ENCODE measurements around the gene COBL.

Gene COBL

DNA sequence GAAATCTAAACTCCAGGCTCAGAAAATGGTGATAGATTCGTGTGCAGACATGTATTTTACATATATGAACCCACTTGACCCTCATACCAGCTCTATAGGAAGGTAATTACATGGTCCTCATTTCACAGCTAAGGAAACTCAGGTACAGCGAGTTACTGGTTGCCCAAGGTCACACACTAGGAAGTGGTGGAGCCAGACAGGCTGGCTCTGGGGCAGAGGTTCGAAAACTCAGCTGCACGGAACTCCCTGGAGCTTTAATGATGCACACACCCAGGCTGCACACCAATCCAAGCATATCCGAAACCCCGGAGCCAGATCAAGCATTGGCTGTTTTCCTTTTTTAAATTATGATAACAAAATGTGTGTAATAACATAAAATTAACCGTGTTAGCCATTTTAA lies 172.4 kb downstream of the COBL start:
- no peaks in the 10 kb centered on the region for H3K27me3 ChIP-seq
- H3K9me3 ChIP-seq = peaks cover 5% of the 10 kb centered on the region
- H3K4me1 ChIP-seq (ENCODE audit: control insufficient read depth in 1 of 2, insufficient read depth in 1 of 2, low read depth in 1 of 2, low read length in 1 of 2) = no peaks in the 10 kb centered on the region
- TF ChIP-seq, protein P1, sequence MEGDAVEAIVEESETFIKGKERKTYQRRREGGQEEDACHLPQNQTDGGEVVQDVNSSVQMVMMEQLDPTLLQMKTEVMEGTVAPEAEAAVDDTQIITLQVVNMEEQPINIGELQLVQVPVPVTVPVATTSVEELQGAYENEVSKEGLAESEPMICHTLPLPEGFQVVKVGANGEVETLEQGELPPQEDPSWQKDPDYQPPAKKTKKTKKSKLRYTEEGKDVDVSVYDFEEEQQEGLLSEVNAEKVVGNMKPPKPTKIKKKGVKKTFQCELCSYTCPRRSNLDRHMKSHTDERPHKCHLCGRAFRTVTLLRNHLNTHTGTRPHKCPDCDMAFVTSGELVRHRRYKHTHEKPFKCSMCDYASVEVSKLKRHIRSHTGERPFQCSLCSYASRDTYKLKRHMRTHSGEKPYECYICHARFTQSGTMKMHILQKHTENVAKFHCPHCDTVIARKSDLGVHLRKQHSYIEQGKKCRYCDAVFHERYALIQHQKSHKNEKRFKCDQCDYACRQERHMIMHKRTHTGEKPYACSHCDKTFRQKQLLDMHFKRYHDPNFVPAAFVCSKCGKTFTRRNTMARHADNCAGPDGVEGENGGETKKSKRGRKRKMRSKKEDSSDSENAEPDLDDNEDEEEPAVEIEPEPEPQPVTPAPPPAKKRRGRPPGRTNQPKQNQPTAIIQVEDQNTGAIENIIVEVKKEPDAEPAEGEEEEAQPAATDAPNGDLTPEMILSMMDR (IDR thresholded peaks at IDR 0.05) = no peak
- no peak overlapping the region for H3K27ac ChIP-seq
- H3K4me3 ChIP-seq (ENCODE audit: low read depth in 1 of 2, low read length in 1 of 2) = no peak overlapping the region
- no peaks in the 10 kb centered on the region for H3K36me3 ChIP-seq

DNA sequence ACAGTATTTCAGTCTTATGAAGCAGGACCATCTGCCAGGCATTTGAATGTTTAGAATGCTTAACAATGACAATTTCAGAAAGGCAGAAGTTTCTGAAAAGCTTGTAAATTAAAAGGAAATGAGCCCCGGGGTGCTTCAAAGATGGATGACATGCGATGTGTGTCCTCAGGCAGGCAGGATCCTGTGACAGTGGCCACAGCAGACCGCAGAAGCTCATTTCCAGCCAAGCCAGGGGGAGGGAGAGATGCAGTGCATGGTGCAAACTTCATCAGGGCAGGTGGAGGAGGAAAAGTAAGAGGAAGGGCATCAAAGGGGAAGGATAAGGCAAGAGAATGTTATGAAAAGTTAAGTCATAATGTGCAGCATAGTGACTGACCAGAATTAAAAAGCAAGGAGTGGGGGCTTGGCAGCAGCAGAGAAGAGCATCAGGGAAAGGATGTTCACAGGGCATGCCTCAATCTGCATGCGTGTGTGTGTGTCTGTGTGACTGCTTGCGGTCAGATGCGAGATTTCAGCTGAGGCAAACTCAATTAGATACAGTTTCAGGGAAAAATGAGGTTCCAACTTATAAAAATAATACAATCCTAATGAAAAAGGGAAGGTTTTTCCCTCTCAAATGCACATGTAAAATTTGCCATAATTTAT lies 173.7 kb downstream of the COBL start:
- no peak overlapping the region for H3K4me3 ChIP-seq (ENCODE audit: low read depth in 1 of 2, low read length in 1 of 2)

DNA sequence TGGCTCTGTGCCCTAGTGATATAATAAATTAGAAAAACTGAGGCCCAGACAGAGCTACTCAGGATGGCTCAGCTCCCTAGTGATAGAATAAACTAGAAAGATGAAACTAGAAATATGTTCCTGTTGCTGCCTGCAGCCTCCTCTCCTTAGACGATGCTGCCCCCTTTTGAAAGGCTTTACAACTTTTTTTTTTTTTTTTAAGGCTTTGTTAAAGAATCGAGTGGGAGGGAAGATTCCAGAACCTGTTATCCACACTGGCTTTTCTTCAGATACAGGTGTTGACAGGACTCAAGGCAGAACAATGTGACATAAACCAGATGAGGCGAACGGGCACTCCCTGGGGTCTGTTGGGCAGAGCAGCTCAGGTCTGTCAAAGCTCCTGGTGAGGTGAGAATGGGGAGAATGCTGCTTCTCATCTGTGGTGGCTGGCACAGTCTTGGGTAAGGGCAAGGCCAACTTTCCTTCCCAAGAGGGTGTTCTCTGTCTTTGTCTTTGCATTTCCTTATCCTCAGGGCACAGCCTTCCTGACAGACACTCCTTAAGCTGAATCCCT lies 175.1 kb downstream of the COBL start:
- H3K4me3 ChIP-seq (ENCODE audit: low read depth in 1 of 2, low read length in 1 of 2) = no peak overlapping the region
- H3K27ac ChIP-seq = no peak overlapping the region
- no peaks in the 10 kb centered on the region for H3K36me3 ChIP-seq
- TF ChIP-seq, protein P1 (IDR thresholded peaks at IDR 0.05) = no peak
- H3K27me3 ChIP-seq = no peaks in the 10 kb centered on the region
- H3K4me1 ChIP-seq (ENCODE audit: control insufficient read depth in 1 of 2, insufficient read depth in 1 of 2, low read depth in 1 of 2, low read length in 1 of 2) = no peaks in the 10 kb centered on the region
- no peaks in the 10 kb centered on the region for H3K9me3 ChIP-seq

More for the DNA sequence above, 173.7 kb downstream of the COBL start:
- Histone ChIP-seq H3K36me3 (no peaks in the 10 kb centered on the region), H3K4me1 (ENCODE audit: control insufficient read depth in 1 of 2, insufficient read depth in 1 of 2, low read depth in 1 of 2, low read length in 1 of 2) (no peaks in the 10 kb centered on the region), H3K27me3 (no peaks in the 10 kb centered on the region), H3K27ac (no peak overlapping the region), H3K9me3 (peaks cover 5% of the 10 kb centered on the region)
- TF ChIP-seq, protein P1 (IDR thresholded peaks at IDR 0.05) = no peak

DNA sequence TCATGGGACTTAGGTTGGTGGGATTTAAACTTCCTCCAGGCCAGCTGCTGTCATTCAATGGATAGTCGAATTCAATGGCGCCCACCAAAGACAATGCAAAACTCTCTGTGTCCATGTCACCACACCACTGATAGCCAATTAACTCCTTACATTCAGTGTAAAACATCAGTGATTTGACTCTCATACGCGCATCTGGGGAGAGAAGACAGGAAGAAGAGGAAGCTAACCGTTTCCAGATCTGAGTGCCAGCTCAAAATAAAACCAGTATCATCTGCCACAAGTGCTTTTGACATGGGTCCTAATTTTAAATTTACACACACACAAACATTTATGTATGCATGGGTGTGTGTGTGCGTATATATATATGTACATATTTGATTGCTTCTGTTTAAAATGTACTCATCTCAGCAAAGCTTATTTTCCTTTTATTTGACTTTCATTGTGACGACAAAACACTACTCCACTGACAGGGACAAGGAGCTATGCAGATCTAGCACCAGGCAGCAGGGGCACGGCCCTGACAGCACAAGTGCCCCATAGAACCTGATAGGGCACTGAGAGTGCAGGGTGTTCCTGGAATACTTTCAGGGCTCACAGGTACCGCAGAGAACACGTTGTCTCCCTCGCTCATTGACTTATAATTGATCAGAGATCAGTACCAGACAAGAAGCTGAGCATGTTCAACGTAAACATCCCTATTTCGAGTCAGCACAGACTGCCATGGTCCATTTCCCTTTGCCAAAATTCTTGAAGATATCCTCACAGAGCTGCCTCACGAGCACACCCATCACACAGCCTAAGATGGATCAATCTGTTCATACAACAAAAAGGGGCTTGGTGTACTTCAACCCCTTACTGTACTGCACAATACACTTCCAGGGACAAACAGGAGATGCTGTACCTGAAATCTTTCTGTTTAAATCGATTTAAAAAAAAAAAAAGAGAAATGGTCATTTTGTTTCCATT lies 176.1 kb downstream of the COBL start:
- TF ChIP-seq, protein P1 (IDR thresholded peaks at IDR 0.05) = no peak
- H3K27me3 ChIP-seq = no peaks in the 10 kb centered on the region
- no peaks in the 10 kb centered on the region for H3K9me3 ChIP-seq
- H3K36me3 ChIP-seq = no peaks in the 10 kb centered on the region
- no peak overlapping the region for H3K27ac ChIP-seq
- no peaks in the 10 kb centered on the region for H3K4me1 ChIP-seq (ENCODE audit: control insufficient read depth in 1 of 2, insufficient read depth in 1 of 2, low read depth in 1 of 2, low read length in 1 of 2)
- H3K4me3 ChIP-seq (ENCODE audit: low read depth in 1 of 2, low read length in 1 of 2) = no peak overlapping the region

DNA sequence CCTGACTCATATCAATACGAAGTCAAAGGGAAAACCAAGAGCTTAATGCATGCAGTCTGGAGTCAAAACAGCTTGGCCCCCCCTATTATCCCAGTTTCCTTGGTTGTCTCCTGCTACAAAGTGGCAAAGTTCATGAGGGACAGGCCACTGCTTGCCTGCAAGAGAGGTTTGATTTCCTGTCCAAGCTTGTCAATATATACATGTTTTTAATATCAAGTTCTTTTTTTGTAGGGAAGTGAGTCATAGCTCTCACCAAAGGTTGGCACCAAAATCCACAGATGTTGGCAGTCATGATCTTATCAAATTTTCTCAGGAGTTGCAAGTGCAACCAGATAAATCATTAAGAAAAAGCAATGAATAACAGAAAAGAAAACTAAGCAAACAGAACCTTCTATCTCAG lies 176.8 kb downstream of the COBL start:
- no peak overlapping the region for H3K4me3 ChIP-seq (ENCODE audit: low read depth in 1 of 2, low read length in 1 of 2)
- H3K27me3 ChIP-seq = no peaks in the 10 kb centered on the region
- TF ChIP-seq, protein P1 (IDR thresholded peaks at IDR 0.05) = no peak
- H3K4me1 ChIP-seq (ENCODE audit: control insufficient read depth in 1 of 2, insufficient read depth in 1 of 2, low read depth in 1 of 2, low read length in 1 of 2) = no peaks in the 10 kb centered on the region
- no peaks in the 10 kb centered on the region for H3K36me3 ChIP-seq
- H3K9me3 ChIP-seq = no peaks in the 10 kb centered on the region
- no peak overlapping the region for H3K27ac ChIP-seq
